ENCODE data around the gene MCU.

DNA sequence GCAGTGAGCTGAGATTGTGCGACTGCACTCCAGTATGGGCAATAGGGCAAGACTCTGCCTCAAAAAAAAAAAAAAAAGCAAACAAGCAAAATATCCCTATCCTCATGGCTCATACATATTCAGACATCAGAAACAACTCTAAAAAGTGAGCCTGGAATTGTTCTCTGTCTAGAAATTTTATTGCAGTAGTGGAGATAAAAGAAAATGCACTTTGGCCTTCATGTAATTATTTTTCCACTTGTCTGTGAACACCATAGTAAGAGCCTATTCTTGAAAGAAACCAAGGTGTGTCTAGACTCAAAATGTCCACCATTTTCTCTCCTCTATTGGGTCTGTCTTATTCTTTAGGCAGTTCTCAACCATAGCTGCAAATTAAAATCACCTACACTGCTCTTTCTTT is 30.5 kb upstream of the MCU start:
- TF ChIP-seq, protein P1, sequence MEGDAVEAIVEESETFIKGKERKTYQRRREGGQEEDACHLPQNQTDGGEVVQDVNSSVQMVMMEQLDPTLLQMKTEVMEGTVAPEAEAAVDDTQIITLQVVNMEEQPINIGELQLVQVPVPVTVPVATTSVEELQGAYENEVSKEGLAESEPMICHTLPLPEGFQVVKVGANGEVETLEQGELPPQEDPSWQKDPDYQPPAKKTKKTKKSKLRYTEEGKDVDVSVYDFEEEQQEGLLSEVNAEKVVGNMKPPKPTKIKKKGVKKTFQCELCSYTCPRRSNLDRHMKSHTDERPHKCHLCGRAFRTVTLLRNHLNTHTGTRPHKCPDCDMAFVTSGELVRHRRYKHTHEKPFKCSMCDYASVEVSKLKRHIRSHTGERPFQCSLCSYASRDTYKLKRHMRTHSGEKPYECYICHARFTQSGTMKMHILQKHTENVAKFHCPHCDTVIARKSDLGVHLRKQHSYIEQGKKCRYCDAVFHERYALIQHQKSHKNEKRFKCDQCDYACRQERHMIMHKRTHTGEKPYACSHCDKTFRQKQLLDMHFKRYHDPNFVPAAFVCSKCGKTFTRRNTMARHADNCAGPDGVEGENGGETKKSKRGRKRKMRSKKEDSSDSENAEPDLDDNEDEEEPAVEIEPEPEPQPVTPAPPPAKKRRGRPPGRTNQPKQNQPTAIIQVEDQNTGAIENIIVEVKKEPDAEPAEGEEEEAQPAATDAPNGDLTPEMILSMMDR (IDR thresholded peaks at IDR 0.05), result no peak
- TF ChIP-seq POLR2AphosphoS5 (IDR thresholded peaks at IDR 0.05; ENCODE audit: insufficient read depth in 1 of 2, low read depth in 1 of 2) (no peak), POLR2A (IDR thresholded peaks at IDR 0.05) (no peak)
